Body of pancreas (tissue), 4 donors: Measurements from ENCODE around the gene ATIC.

Experiments
- POLR2A ChIP-seq, 3 donors: fragments of 450-650 bp; IDR thresholded peaks; one replicate each; pipeline ENCODE4 v1.6.1; 2016; ENCODE audit warnings: antibody characterized with exemption in 3 of 3, mild to moderate bottlenecking in 2 of 3
- TF ChIP-seq, protein P1 (sequence below), 7 experiments: fragments of 450-650 bp in 4 of 7; fragments of 200-600 bp in 3 of 7; sonication (generic) in 3 of 7; IDR thresholded peaks; one replicate each; pipeline ENCODE4 v1.5.1; 2016 to 2019; ENCODE audit warnings: antibody characterized with exemption in 7 of 7

DNA sequence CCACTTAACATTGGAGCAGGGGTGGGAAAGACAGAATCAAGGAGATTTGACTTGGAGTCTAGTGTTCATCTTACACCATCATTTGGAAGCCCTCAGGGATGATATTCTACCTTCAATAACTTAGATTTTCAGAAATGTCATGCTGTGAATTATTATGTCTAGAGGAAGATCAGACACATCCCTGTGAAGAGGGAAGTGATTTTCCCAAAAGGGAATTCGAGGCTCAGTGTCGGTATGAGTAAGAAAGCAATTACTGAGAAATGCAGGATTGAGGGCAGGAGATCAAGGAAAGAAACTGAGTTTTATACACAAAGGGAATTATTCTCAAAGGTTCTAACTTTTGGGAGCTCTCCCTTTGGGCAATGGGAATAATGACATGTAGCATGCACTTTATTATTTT, 25.6 kb upstream of the ATIC start:
- TF ChIP-seq, protein P1, sequence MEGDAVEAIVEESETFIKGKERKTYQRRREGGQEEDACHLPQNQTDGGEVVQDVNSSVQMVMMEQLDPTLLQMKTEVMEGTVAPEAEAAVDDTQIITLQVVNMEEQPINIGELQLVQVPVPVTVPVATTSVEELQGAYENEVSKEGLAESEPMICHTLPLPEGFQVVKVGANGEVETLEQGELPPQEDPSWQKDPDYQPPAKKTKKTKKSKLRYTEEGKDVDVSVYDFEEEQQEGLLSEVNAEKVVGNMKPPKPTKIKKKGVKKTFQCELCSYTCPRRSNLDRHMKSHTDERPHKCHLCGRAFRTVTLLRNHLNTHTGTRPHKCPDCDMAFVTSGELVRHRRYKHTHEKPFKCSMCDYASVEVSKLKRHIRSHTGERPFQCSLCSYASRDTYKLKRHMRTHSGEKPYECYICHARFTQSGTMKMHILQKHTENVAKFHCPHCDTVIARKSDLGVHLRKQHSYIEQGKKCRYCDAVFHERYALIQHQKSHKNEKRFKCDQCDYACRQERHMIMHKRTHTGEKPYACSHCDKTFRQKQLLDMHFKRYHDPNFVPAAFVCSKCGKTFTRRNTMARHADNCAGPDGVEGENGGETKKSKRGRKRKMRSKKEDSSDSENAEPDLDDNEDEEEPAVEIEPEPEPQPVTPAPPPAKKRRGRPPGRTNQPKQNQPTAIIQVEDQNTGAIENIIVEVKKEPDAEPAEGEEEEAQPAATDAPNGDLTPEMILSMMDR (IDR thresholded peaks at IDR 0.05), result no peak
- TF ChIP-seq POLR2A (IDR thresholded peaks at IDR 0.05), result no peak
